Activated T-cell treated with anti-CD3 and anti-CD28 coated beads for 1 hour (primary cell): ENCODE data around the gene APOL6.

Source experiments
- DNase-seq: peaks from one replicate; pipeline ENCODE4 v3.0.0-alpha.2; 2020; ENCODE audit warnings: low read depth

APOL6 gene

GRCh38 chr22:35648066-35649025 is at the start of gene APOL6:
APOL6 (plus strand) TSS chr22:35648446; CDS start chr22:35656426, 7,980 bp downstream.
- DNase-seq = no peak

GRCh38 chr22:35599364-35599763 is 48.9 kb upstream of the APOL6 start:
- no peak for DNase-seq

DNA sequence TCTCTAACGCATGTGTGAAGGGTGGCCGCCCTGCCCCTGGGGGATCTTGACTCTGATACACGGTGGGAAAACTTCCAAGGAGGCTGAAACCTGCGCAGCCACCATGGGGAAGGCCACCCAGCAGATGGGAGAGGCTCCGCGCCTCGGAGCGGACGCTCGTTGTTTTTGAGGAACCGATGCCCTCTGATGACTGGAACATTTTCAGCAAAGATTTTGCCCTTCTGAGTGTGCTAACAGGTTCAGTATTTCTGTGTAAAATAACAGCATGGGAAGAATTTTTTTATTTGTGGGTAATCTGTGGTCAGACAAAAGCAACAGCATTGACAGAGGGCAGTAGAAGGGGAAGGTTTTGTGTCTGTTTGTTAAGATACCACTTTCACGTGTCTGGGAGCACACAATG is 47.8 kb upstream of the APOL6 start:
- no peak for DNase-seq

DNA sequence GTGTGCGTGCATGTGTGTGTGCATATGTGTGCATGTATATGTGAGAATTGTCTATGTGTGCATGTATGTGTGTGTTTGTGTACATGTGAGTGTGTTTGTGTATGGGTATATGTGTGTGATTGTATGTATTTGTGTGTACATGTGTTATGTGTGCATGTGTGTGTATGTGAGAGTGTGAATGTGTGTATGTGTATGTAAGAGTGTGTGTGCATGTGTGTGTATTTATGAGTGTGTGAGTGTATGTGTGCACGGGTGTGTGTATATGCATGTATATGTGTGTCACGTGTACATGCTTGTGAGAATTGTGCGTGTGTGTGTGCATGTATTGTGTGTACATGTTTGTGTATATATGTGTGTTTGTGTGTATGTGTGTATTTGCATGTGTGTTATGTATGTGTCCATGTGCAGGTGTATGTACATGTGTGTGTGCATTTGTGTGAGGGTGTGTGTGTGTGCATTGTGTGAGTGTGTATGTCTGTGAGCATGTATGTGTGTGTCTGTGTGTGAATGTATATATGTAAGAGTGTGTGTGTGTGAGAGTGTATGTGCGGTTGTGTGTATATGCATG is 47.1 kb upstream of the APOL6 start:
- no peak for DNase-seq

- DNase-seq = no peak
Measured at GRCh38 chr22:35601743-35602615, 46.3 kb upstream of the APOL6 start.

- no peak for DNase-seq
Measured at GRCh38 chr22:35604621-35605368, 43.5 kb upstream of the APOL6 start.

DNA sequence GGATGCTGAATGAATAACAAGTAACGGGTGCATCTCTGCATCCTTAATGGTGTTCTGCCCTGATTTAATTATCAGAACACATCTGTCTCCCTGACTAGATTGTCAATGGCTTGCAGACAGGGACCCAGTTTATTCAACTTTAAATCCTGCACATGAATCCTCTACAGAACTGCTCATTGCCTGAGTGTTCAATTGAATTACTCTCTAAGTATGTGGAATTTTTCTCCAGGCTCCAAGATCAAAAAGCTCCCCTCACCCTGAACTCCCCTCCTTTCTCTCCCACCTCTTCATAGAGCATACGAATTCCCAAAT is 42.9 kb upstream of the APOL6 start:
- DNase-seq = no peak

DNA sequence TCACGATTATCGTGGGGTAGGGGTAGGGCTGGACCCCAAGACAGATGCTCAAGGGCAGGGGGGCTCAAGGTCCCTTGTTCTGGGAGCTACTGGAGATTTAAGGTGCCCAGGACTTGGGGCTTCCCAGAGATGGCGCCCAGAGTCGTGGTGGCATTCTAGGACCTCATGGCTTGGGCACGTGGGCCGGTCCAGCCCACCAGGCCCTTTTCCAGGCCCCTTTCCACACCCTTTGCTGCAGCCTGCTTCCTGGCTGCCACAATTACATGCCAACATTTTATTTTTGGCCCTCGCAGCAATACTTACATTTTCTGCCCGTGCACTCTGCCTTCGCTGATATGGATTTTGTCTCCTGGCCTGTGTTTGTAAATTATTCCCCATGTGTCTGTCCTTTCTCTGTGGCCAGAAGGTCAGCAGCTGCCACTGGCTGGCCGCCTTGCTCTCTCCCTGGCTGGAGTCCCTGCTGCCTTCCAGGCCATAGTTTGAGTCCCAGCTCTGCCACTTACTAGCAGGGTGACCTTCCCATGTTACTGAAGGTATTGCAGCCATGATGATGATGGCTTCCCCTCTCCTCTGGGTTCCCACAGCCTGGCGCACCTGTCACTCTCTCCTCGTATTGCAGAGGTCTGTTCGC is 42.3 kb upstream of the APOL6 start:
- DNase-seq = no peak

- DNase-seq = no peak
Measured at GRCh38 chr22:35606916-35607315, 41.3 kb upstream of the APOL6 start.

GRCh38 chr22:35608088-35608487 is 40.2 kb upstream of the APOL6 start:
- DNase-seq = no peak

DNA sequence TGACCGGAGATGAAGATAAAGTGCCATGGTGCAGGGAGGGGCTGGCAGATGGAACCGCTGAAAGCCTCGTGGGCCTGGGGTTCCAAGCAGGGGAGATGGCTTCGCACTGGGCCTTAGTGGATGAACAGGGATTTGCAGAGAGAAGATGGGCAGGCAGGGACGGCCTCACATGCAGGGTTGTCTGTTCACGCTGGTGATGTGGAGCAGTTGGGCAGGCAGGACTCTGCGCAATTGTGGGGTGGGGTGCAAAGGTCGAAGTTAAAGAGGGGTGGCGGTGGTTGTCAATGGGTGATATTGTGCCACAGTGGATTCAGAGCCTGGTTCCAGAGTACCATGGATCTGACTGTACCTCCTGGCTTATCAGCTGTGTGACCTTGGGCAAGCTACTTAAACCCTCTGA is 39.0 kb upstream of the APOL6 start:
- no peak for DNase-seq

DNA sequence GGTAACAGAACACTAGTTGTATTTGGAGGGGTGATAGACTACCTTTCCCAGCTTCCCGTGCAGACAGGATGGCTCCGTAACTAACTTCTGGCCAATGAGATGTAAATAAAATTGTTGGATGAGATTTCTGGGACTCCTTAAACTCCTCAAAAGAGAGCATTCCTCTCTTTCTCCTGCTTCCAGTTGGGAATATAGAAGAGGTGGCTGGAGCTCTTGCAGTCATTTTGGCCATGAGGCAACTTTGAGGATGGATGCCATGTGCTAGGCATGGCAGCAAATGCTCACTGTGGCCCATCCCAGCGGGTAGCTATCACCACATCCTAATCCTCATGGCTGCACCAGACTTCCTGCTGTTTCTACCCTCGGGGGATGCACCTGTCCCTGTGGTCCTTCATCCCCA is 38.5 kb upstream of the APOL6 start:
- no peak for DNase-seq

- no peak for DNase-seq
Measured at GRCh38 chr22:35610741-35611140, 37.5 kb upstream of the APOL6 start.

DNA sequence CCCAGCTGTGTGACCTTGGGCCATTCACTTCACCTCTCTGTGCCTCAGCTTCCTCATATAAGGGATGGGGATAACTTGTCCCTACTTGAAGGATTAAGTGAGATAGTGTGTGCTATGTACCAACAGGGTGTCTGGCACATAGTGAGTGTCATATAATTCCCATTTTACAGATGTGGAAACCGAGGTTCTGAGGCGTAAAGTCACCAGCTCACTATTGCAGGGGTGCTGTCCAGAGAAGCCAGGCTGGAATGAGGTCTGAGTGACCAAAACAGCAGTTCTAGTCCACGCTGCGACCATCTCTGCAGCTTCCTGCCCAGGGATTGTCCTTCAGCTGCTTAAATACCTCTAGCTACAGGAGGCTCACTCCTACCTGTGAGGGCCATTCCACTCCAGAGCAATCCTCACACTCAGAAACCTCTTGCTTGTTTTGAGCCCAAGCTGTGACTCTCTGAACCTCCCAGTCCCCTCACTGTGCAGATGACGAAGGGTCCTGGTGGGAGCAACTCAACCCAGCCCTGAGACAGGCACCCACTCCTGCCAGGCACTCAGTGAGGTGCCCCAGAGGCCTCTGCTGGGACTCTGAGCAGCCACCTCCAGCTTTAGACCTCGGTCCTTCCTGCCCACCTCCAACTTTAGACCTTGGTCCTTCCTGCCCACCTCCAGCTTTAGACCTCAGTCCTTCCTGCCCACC is 36.9 kb upstream of the APOL6 start:
- no peak for DNase-seq

DNA sequence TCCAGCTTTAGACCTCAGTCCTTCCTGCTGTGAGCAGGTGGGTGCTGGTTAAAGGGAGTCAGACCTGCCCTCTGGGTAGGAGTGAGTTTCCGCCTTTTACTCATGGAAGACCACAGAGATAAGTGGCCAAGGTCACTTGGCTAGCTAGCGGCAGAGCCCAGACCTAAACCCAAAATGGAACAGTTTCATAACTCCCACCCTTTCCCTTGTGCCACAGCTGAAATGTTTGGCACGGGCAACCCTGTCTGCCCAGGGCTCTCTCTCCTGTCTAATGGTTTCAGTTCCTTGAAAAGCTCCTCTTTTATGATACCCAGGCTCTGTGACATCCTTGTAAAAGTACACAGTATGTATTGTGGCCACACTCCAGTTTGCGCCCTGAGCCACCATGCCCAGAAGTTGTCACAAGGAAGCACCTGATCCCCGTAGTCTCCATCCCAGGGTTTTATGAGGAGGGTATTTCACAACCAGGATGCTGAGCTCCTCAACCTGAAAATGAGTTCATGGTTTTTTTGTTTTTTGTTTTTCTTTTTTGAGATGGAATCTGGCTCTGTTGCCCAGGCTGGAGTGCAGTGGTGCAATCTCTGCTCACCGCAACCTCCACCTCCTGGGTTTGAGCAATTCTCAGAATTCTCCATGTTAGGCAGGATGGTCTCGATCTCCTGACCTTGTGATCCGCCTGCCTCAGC is 36.2 kb upstream of the APOL6 start:
- no peak for DNase-seq

- DNase-seq = no peak
Measured at GRCh38 chr22:35612903-35613302, 35.3 kb upstream of the APOL6 start.

- DNase-seq = no peak
Measured at GRCh38 chr22:35614404-35614803, 33.8 kb upstream of the APOL6 start.

GRCh38 chr22:35615156-35615555 is 33.1 kb upstream of the APOL6 start:
- DNase-seq = no peak

DNA sequence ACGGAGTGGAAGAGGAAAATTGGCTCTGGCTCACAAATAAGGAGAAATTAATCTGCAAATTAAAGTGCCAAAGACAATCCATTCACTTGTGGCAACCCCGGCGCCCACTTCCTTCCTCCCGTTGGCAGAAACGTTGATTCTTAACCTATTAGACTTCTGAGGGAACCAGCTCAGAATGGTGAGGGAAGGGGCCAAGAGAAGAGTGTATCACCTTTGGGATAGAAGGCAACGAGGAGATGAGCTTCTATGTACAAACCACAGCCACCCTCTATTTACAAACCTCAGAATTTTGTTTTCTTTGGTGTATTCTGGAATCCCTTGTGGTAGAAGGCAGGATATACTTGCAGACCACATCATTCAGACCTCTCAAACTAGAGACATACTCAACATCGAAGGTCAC is 32.2 kb upstream of the APOL6 start:
- no peak for DNase-seq

DNA sequence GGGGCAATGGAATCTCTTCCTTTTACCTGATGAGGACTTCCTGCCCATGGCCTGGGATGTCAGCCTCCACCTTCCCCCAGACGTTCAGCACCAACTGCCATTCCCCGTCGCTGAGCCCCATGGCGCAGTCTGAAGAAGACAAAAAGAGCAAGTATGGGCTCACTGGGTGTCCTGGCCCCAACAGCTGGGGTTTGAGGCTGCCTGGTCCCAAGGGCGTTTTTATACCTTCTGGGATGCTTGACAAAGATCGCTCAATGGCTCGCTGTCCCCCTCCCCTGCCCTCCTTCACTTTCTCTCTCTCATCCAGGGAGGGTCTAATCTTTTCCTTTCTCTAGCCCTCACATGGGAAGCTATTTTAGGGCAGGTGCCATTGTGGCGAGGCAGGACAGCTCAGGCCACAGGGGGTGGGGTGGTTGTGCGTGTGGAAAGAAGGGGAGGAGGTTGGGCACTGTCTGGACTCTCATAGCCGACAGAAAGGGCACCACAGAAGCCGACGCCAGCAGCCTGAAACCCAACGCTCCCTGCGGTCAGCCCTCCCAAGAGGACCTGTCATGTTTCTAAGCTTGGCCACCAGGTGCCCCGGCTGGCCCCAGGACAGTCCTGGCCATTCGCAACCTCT is 31.0 kb upstream of the APOL6 start, which contains the start of gene MB:
TSS of gene MB (minus strand) at position 193 of the 619 bp plus-strand sequence. CDS start at position 121, 72 bp downstream.
- no peak for DNase-seq
